K562 (cell line): ENCODE measurements around the gene TTC31. TPM values are rescaled to one million over a fixed set of nuclear protein-coding genes. Genes with fewer than 3 reads are reported as not detected.

Experiments used
- ARID1B ChIP-seq: fragments of 450-650 bp; IDR thresholded peaks from 2 replicates; pipeline ENCODE4 v1.6.1; 2016; ENCODE audit warnings: antibody characterized with exemption, mild to moderate bottlenecking, inconsistent platforms
- BRD4 ChIP-seq: fragments of 200-600 bp; sonication (generic); IDR thresholded peaks from 2 replicates; pipeline ENCODE4 v1.6.1; 2017; ENCODE audit warnings: inconsistent platforms
- GATAD2B ChIP-seq: fragments of 450-650 bp; IDR thresholded peaks from 2 replicates; pipeline ENCODE4 v1.6.1; 2017; ENCODE audit warnings: mild to moderate bottlenecking, borderline replicate concordance
- GTF2F1 ChIP-seq: IDR thresholded peaks from 2 replicates; pipeline ENCODE4 v1.6.1; 2011; ENCODE audit warnings: low read depth, low read length, improper control_type of control experiment
- KLF16 ChIP-seq: IDR thresholded peaks from 2 replicates; pipeline ENCODE4 v1.6.1; 2016; ENCODE audit warnings: antibody characterized with exemption
- NCOA1 ChIP-seq: fragments of 450-650 bp; IDR thresholded peaks from 2 replicates; pipeline ENCODE4 v1.6.1; 2016; ENCODE audit warnings: low read depth
- PHF20 ChIP-seq: fragments of 450-650 bp; IDR thresholded peaks from 2 replicates; pipeline ENCODE4 v1.6.1; 2018; ENCODE audit not compliant: partially characterized antibody
- PKNOX1 ChIP-seq: fragments of 450-650 bp; IDR thresholded peaks from 2 replicates; pipeline ENCODE4 v1.6.1; 2016
- PREB ChIP-seq: sonication (generic); formaldehyde crosslinking; IDR thresholded peaks from 2 replicates; pipeline ENCODE4 v1.8.1; 2023; ENCODE audit warnings: mild to moderate bottlenecking, missing genetic modification reagents
- RNF2 ChIP-seq: sonication (generic); IDR thresholded peaks from 2 replicates; pipeline ENCODE4 v1.6.1; 2016
- SMARCA5 ChIP-seq: fragments of 450-650 bp; IDR thresholded peaks from 2 replicates; pipeline ENCODE4 v1.6.1; 2016
- TAF9B ChIP-seq: fragments of 450-650 bp; IDR thresholded peaks from 2 replicates; pipeline ENCODE4 v1.6.1; 2018; ENCODE audit warnings: mild to moderate bottlenecking; ENCODE audit not compliant: partially characterized antibody
- TBP ChIP-seq: optimal IDR thresholded peaks from 2 replicates; pipeline ENCODE3; 2011; ENCODE audit warnings: low read depth, low read length, improper control_type of control experiment
- TCF15 ChIP-seq: fragments of 250-450 bp; sonication (Bioruptor Pico); IDR thresholded peaks from 2 replicates; pipeline ENCODE4 v1.8.0; 2022; ENCODE audit warnings: moderate library complexity, mild to moderate bottlenecking, inconsistent platforms
- TEAD1 ChIP-seq, 2 experiments: fragments of 450-650 bp in 1 of 2; sonication (generic) in 1 of 2; formaldehyde crosslinking; IDR thresholded peaks; 2 replicates each; pipeline versions ENCODE4 v1.4.0 to v1.8.0; 2020 to 2022; ENCODE audit warnings: mild to moderate bottlenecking in 2 of 2, missing genetic modification reagents in 1 of 2
- TEAD4 ChIP-seq, 2 experiments: sonication (generic) in 1 of 2; formaldehyde crosslinking in 1 of 2; IDR thresholded peaks; 2 replicates each; pipeline versions ENCODE4 v1.6.1 to v1.8.0; 2012 to 2022; ENCODE audit warnings: borderline replicate concordance in 1 of 2, inconsistent platforms in 1 of 2, low read length in 1 of 2, mild to moderate bottlenecking in 1 of 2, missing genetic modification reagents in 1 of 2
- TRIM28 ChIP-seq: fragments of 450-650 bp; IDR thresholded peaks from 2 replicates; pipeline ENCODE4 v1.6.1; 2017
- ZNF212 ChIP-seq: fragments of 450-650 bp; formaldehyde crosslinking; IDR thresholded peaks from 2 replicates; pipeline ENCODE4 v1.4.0; 2020; ENCODE audit warnings: mild to moderate bottlenecking
- polyA plus RNA-seq, 8 experiments: library from polyadenylated mRNA; depleted of rRNA in 4 of 8; stranded (reverse) in 5 of 8; unstranded in 3 of 8; fragments of >200 nt; fragmentation: Nextera tagmentation in 2 of 8; fragmentation: Illumina TruSeq in 1 of 8; extraction: Ambion mirVana in 2 of 8; extraction: Trizol in 1 of 8; gene quantifications; 2 replicates each; pipeline versions ENCODE4 v1.2.1 to v1.2.3, GENCODE V29; 2011 to 2014; ENCODE audit warnings: inconsistent platforms in 1 of 8, missing spikeins in 1 of 8
- total RNA-seq, 7 experiments: library from RNA; depleted of rRNA in 6 of 7; stranded (reverse); fragments of >200 nt in 6 of 7; fragmentation: Illumina TruSeq in 2 of 7; extraction: Trizol in 2 of 7; gene quantifications; 2 replicates each; pipeline versions ENCODE4 v1.2.1 to v1.2.3, GENCODE V29; 2011 to 2021; ENCODE audit warnings: low replicate concordance in 1 of 7
- TF ChIP-seq, protein P1 (sequence below), 2 experiments: IDR thresholded peaks; 2 replicates each; pipeline ENCODE4 v1.6.1; 2011; ENCODE audit warnings: borderline replicate concordance in 1 of 2, control low read depth in 1 of 2, low read depth in 1 of 2, low read length in 1 of 2, mild to moderate bottlenecking in 1 of 2, mixed read lengths in 1 of 2, moderate library complexity in 1 of 2; ENCODE audit not compliant: insufficient read depth in 1 of 2, insufficient read length in 1 of 2, poor library complexity in 1 of 2, severe bottlenecking in 1 of 2; ENCODE audit errors: extremely low read depth in 1 of 2
- TF ChIP-seq, protein P2 (sequence below), 2 experiments: IDR thresholded peaks in 1 of 2; conservative IDR thresholded peaks in 1 of 2; 2 replicates each; pipeline ENCODE4 v1.6.1; 2016; ENCODE audit warnings: low read depth in 2 of 2, mild to moderate bottlenecking in 1 of 2, missing compliant biosample characterization in 1 of 2, missing genetic modification characterization in 1 of 2, moderate library complexity in 1 of 2

Gene TTC31
- total and polyA plus RNA-seq, 9 of the 15 experiments (the other 6 are each of a cell fraction or from before 2014, with no cell fraction given), result 4.7 to 30.5 (median 15.9) TPM

- 0 out of 2 replicates have a peak, but pooled peaks have one; percentile 11 for TF ChIP-seq KLF16
- TF ChIP-seq TAF9B, result peak; percentile 58
- TF ChIP-seq, protein P1, sequence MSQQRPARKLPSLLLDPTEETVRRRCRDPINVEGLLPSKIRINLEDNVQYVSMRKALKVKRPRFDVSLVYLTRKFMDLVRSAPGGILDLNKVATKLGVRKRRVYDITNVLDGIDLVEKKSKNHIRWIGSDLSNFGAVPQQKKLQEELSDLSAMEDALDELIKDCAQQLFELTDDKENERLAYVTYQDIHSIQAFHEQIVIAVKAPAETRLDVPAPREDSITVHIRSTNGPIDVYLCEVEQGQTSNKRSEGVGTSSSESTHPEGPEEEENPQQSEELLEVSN (IDR thresholded peaks at IDR 0.05; ENCODE audit: borderline replicate concordance in 1 of 2, extremely low read depth in 1 of 2, insufficient read depth in 1 of 2, insufficient read length in 1 of 2, low read depth in 1 of 2, low read length in 1 of 2, poor library complexity in 1 of 2, severe bottlenecking in 1 of 2), result peak in 1 of 2 experiments; percentile 49
- peak in 1 of 2 experiments; percentile 82; a peak in 2 of 4 replicates for TF ChIP-seq TEAD1 (CRISPR knock-in tag; IDR thresholded peaks at IDR 0.05)
- peak; percentile 72; the same call in 1 of the 2 replicates for TF ChIP-seq GATAD2B
- 0 out of 2 replicates have a peak, but pooled peaks have one; percentile 18 for TF ChIP-seq TCF15 (CRISPR knock-in tag)
- TF ChIP-seq PKNOX1, result peak; percentile 61; the same call in 1 of the 2 replicates
- TF ChIP-seq ARID1B, result no peak
- no peak for TF ChIP-seq SMARCA5
- TF ChIP-seq TRIM28, result peak; percentile 15; the same call in 1 of the 2 replicates
- peak; percentile 83 for TF ChIP-seq TBP
- peak; percentile 86 for TF ChIP-seq PREB
- TF ChIP-seq ZNF212 (CRISPR knock-in tag), result no peak
- TF ChIP-seq, protein P2, sequence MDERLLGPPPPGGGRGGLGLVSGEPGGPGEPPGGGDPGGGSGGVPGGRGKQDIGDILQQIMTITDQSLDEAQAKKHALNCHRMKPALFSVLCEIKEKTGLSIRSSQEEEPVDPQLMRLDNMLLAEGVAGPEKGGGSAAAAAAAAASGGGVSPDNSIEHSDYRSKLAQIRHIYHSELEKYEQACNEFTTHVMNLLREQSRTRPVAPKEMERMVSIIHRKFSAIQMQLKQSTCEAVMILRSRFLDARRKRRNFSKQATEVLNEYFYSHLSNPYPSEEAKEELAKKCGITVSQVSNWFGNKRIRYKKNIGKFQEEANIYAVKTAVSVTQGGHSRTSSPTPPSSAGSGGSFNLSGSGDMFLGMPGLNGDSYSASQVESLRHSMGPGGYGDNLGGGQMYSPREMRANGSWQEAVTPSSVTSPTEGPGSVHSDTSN (CRISPR knock-in tag; IDR thresholded peaks at IDR 0.05; ENCODE audit: low read depth), result no peak
- TF ChIP-seq, protein P2 (tag; conservative IDR thresholded peaks at IDR 0.05; ENCODE audit: low read depth), result no peak
- TF ChIP-seq GTF2F1, result no peak
- peak; percentile 90 for TF ChIP-seq PHF20
- 0 out of 2 replicates have a peak, but pooled peaks have one; percentile 68 for TF ChIP-seq BRD4
- peak; percentile 61 for TF ChIP-seq TEAD4 (IDR thresholded peaks at IDR 0.05; ENCODE audit: low read length)
- no peak for TF ChIP-seq TEAD4 (CRISPR knock-in tag; IDR thresholded peaks at IDR 0.05; ENCODE audit: borderline replicate concordance)
- peak; percentile 50; the same call in 1 of the 2 replicates for TF ChIP-seq RNF2
- TF ChIP-seq NCOA1, result peak; percentile 99
Observed at GRCh38 chr2:74454654-74455511, 28.0 kb upstream of the TTC31 start, which contains the start of gene INO80B (continued).
